ENCODE results near the gene RIMS1. TPM values are rescaled to one million over a fixed set of nuclear protein-coding genes. Genes with fewer than 3 reads are reported as not detected.

Gene RIMS1
- total and polyA plus RNA-seq, 9 of the 15 experiments (the other 6 are each of a cell fraction or from before 2014, with no cell fraction given): not detected

DNA sequence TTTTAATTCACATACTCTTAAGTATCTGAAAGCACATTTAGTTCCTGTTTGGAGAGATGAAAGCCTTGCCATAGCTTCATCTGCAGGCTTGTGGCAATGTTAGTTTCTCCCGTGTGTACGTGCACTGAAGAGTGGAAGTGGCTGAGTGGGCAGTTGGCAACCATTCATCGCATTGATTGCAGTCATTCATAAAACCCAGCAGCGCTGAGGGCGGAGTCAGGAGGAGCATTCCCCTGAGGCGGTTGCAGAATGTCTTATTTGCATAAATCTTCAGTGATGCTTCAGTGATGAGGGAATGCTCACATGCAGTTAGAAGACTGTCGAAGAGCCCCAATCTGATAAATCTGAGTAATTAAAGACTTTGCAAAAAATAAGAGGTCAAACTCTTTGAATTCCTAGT is 79.1 kb downstream of the RIMS1 start:
- no peaks in the 10 kb centered on the region for H3K79me2 ChIP-seq (ENCODE audit: control insufficient read depth, insufficient read depth, low read length)
- in situ Hi-C loops (cut with MboI): no loop called here
- no peak overlapping the region for H3K27ac ChIP-seq (ENCODE audit: extremely low read depth, low read depth, low read length)
- H3K4me3 ChIP-seq: no peak overlapping the region
- no peaks in the 10 kb centered on the region for H3K4me1 ChIP-seq (replicated peaks in 1 of 2; ENCODE audit: control insufficient read depth in 2 of 2, insufficient read depth in 2 of 2, low read length in 2 of 2)
- no TSS peak for BruUV-seq (replicated peaks)
- 0% methylated on average over 7 of the region's 7 CpGs for WGBS (ENCODE audit: insufficient coverage, low coverage, missing lambda C conversion rate)
- DNase-seq (ENCODE audit: extremely low read depth in 1 of 4, low spot score in 3 of 4) (no peak), FAIRE-seq (no peak), ATAC-seq (no peak)
- POLR2A ChIA-PET: interaction anchor here (0.6 kb wide), 1 partner anchor 12 kb away, joined by 4 read pairs; no protein-coding TSS in a partner anchor
- H3K9me1 ChIP-seq (ENCODE audit: control insufficient read depth, insufficient read depth, low read length): no peaks in the 10 kb centered on the region
- intact Hi-C loops (cut with micrococcal nuclease): no loop called here
- no peak overlapping the region for H2AFZ ChIP-seq (ENCODE audit: low read depth, low read length)
- no peaks in the 10 kb centered on the region for H3K9me3 ChIP-seq (replicated peaks; ENCODE audit: control insufficient read depth, insufficient read depth, low read depth, low read length)
- no peaks in the 10 kb centered on the region for H3K27me3 ChIP-seq (ENCODE audit: control insufficient read depth in 2 of 2, insufficient read depth in 2 of 2, low read length in 2 of 2)
- TF ChIP-seq ZNF384 (IDR thresholded peaks at IDR 0.05; ENCODE audit: low read depth, low read length): no peak
- no peak for TF ChIP-seq POLR2H (tag; IDR thresholded peaks at IDR 0.05; ENCODE audit: low read depth)
- no peak for TF ChIP-seq TAL1 (IDR thresholded peaks at IDR 0.05)
- TF ChIP-seq POLR2A (conservative IDR thresholded peaks at IDR 0.05): no peak
- TF ChIP-seq, protein P1, sequence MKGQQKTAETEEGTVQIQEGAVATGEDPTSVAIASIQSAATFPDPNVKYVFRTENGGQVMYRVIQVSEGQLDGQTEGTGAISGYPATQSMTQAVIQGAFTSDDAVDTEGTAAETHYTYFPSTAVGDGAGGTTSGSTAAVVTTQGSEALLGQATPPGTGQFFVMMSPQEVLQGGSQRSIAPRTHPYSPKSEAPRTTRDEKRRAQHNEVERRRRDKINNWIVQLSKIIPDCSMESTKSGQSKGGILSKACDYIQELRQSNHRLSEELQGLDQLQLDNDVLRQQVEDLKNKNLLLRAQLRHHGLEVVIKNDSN (CRISPR knock-in tag; IDR thresholded peaks at IDR 0.05): no peak
- no peak for TF ChIP-seq CBX8 (IDR thresholded peaks at IDR 0.05; ENCODE audit: borderline replicate concordance, extremely low read depth, low read depth, low read length, poor library complexity, severe bottlenecking)
- TF ChIP-seq POLR2G (IDR thresholded peaks at IDR 0.05; ENCODE audit: low read depth, low read length): no peak
- no peak for TF ChIP-seq CBX3 (IDR thresholded peaks at IDR 0.05; ENCODE audit: borderline replicate concordance in 1 of 2, low read length in 2 of 2)
- no peak for TF ChIP-seq TEAD4 (IDR thresholded peaks at IDR 0.05; ENCODE audit: low read length)
- TF ChIP-seq TEAD4 (CRISPR knock-in tag; IDR thresholded peaks at IDR 0.05; ENCODE audit: borderline replicate concordance): no peak
- TF ChIP-seq, protein P2, sequence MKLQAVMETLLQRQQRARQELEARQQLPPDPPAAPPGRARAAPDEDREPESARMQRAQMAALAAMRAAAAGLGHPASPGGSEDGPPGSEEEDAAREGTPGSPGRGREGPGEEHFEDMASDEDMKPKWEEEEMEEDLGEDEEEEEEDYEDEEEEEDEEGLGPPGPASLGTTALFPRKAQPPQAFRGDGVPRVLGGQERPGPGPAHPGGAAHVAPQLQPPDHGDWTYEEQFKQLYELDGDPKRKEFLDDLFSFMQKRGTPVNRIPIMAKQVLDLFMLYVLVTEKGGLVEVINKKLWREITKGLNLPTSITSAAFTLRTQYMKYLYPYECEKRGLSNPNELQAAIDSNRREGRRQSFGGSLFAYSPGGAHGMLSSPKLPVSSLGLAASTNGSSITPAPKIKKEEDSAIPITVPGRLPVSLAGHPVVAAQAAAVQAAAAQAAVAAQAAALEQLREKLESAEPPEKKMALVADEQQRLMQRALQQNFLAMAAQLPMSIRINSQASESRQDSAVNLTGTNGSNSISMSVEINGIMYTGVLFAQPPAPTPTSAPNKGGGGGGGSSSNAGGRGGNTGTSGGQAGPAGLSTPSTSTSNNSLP (IDR thresholded peaks at IDR 0.05; ENCODE audit: borderline replicate concordance, low read depth, low read length): no peak
- TF ChIP-seq BRCA1 (IDR thresholded peaks at IDR 0.05): no peak
- no peak for TF ChIP-seq BRCA1 (CRISPR knock-in tag; IDR thresholded peaks at IDR 0.05)
- no peak for TF ChIP-seq SMARCA5 (IDR thresholded peaks at IDR 0.05)
- TF ChIP-seq, protein P3, sequence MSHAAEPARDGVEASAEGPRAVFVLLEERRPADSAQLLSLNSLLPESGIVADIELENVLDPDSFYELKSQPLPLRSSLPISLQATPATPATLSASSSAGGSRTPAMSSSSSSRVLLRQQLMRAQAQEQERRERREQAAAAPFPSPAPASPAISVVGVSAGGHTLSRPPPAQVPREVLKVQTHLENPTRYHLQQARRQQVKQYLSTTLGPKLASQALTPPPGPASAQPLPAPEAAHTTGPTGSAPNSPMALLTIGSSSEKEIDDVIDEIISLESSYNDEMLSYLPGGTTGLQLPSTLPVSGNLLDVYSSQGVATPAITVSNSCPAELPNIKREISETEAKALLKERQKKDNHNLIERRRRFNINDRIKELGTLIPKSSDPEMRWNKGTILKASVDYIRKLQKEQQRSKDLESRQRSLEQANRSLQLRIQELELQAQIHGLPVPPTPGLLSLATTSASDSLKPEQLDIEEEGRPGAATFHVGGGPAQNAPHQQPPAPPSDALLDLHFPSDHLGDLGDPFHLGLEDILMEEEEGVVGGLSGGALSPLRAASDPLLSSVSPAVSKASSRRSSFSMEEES (CRISPR knock-in tag; IDR thresholded peaks at IDR 0.05): no peak
- no peak for TF ChIP-seq RBM39 (optimal IDR thresholded peaks at IDR 0.05; ENCODE audit: low read depth, low read length)
- no peak for TF ChIP-seq ZNF3 (CRISPR knock-in tag; IDR thresholded peaks at IDR 0.05)
- H4K20me1 ChIP-seq (replicated peaks; ENCODE audit: control insufficient read depth, insufficient read depth, low read length): no peaks in the 10 kb centered on the region
- no peaks in the 10 kb centered on the region for H3K36me3 ChIP-seq (ENCODE audit: control insufficient read depth, insufficient read depth, low read length)
- no peak overlapping the region for H3K9ac ChIP-seq (ENCODE audit: insufficient read depth in 1 of 2, low read depth in 2 of 2, low read length in 2 of 2)
- CTCF ChIA-PET (ENCODE audit: low intra/inter-chr PET ratio): no interaction called here
- no peak overlapping the region for H3K4me2 ChIP-seq (ENCODE audit: insufficient read depth, low read length)
